Stimulated activated naive CD8-positive, alpha-beta T cell treated with anti-CD3 and anti-CD28 coated beads, Interleukin-15, amount 100 ng/mL, for 72 hours (primary cell): ENCODE data around the gene KRTAP10-9.
A peak's percentile ranks its signal among the peaks of the same experiment; 100 is the strongest.
"Not testable (repeated sequence)": the region's sequence is repeated elsewhere in the genome, so short reads cannot be mapped to it uniquely, and the experiment has no call there.

Experiments
- ATAC-seq: fragments of 150-1000 bp; cut with Tn5 transposase; 2 replicates; pipeline ENCODE4 v1.10.0; 2021; ENCODE audit warnings: mild to moderate bottlenecking, moderate library complexity
- DNase-seq, 2 donors: peaks; one replicate each; pipeline ENCODE4 v3.0.0; 2021 to 2022
- H3K27ac Mint-ChIP-seq, 2 donors: one replicate each; pipeline ENCODE4 v1.8.0; 2022; ENCODE audit warnings: mild to moderate bottlenecking in 2 of 2, mixed read lengths in 2 of 2, moderate library complexity in 2 of 2
- H3K27me3 Mint-ChIP-seq: one replicate; pipeline ENCODE4 v1.8.0; 2022; ENCODE audit warnings: mixed read lengths
- H3K4me1 Mint-ChIP-seq: one replicate; pipeline ENCODE4 v1.8.0; 2022; ENCODE audit warnings: mild to moderate bottlenecking, mixed read lengths
- H3K4me3 Mint-ChIP-seq, 2 donors: one replicate each; pipeline ENCODE4 v1.8.0; 2022; ENCODE audit warnings: mild to moderate bottlenecking in 2 of 2, mixed read lengths in 2 of 2, moderate library complexity in 1 of 2
- H3K9me3 Mint-ChIP-seq, 2 donors: one replicate each; pipeline ENCODE4 v1.8.0; 2022; ENCODE audit warnings: mixed read lengths in 2 of 2

Gene KRTAP10-9

DNA sequence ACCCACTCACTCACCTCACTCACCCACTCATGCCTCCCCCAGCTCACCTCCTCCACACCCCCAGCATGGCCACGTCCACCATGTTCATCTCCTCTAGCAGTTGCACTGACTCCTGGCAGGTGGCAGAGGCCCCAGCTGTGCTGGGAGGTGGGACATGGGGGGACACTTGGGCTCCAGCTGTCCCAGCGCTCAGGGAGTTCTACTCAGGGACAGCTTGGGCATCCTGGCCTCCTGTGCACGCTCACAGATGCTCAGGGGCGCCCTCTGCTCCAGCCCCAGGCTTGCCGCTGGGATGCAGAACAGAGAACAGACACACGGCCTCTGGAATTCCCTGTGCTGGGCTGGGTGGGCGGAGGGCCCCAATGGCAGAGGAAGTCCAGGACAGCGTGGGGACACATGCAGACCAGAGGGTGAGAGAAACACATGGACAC lies 9.8 kb upstream of the KRTAP10-9 start:
- Mint-ChIP-seq H3K27me3 (no peaks in the 10 kb centered on the region), H3K27ac (no peak overlapping the region), H3K4me3 (no peak overlapping the region), H3K4me1 (peaks cover 39% of the 10 kb centered on the region), H3K9me3 (peaks cover 22 to 45% of the 10 kb centered on the region in 2 donors)
- ATAC-seq = no peak
- no peak for DNase-seq

DNA sequence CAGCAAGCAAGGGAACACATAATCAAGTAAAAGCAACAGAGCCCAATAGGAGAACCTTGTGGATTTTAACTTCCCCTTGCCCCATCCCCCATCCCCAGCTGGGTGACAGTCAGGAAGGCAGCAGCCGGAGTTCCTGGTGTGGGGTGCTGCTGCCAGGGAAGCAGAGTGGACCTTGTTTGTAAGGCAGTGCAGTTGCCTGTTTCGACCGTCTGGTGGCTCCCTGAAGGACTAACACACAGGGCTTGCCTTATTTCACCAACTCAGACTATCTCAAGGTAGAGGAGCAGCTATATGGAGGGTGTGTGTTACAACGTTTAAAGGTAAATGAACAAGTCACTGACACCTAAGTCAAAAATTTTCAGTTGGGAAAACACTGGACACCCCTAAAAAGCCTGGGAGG lies 8.4 kb upstream of the KRTAP10-9 start:
- H3K9me3 Mint-ChIP-seq = peaks cover 34 to 53% of the 10 kb centered on the region in 2 donors
- DNase-seq (no peak), ATAC-seq (peak; percentile 59)
- H3K4me3 Mint-ChIP-seq = peak overlapping the region; percentile 56 to 63
- no peaks in the 10 kb centered on the region for H3K27me3 Mint-ChIP-seq
- peaks cover 39% of the 10 kb centered on the region for H3K4me1 Mint-ChIP-seq
- H3K27ac Mint-ChIP-seq = peak overlapping the region in 1 of 2 donors; percentile 95

DNA sequence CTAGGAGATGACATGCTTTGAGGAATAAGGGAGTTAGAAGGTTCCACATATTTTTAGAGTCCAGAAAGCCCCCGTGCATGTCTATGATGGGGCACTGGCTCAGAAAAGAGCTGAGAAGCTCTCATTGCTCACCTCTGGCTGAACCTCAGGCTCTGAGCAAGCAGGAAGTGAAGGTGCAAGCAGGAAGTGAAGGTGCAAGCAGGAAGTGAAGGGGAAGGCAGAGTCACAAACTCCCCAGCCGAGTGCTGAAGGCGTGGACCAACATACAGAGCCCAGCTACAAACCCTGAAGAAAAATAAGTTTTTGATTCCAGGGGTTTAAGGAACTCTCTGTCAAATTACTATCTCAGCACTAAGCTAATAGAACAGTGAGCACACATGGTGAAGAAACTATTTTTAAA lies 8.0 kb upstream of the KRTAP10-9 start:
- H3K27me3 Mint-ChIP-seq = no peaks in the 10 kb centered on the region
- H3K4me1 Mint-ChIP-seq = peaks cover 39% of the 10 kb centered on the region
- ATAC-seq (peak; percentile 94), DNase-seq (peak; percentile 24 to 56)
- H3K9me3 Mint-ChIP-seq = peaks cover 38 to 57% of the 10 kb centered on the region in 2 donors
- peak overlapping the region; percentile 56 to 63 for H3K4me3 Mint-ChIP-seq
- peak overlapping the region; percentile 71 to 95 for H3K27ac Mint-ChIP-seq

DNA sequence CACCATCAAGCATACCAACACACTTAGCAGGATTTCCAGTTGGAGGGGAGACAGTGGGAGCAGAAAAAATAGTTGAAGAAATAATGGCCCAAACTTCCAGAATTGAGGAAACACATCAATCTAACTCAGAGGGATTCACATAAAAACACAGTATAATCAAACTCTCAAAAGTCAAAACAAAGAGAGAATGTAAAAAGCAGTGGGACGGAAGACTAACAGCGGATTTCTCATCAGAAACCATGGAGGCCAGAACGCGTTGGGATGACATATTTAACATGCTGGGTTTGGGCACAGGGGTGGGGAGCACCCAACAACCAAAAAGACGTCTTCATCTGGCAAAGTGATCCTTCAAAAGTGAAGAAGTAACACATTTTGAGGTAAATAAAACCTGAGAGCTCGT lies 7.0 kb upstream of the KRTAP10-9 start:
- Mint-ChIP-seq H3K4me1 (peaks cover 39% of the 10 kb centered on the region), H3K9me3 (peaks cover 46 to 67% of the 10 kb centered on the region in 2 donors), H3K27ac (no peak overlapping the region), H3K27me3 (no peaks in the 10 kb centered on the region), H3K4me3 (no peak overlapping the region)
- DNase-seq = no peak
- ATAC-seq = no peak

DNA sequence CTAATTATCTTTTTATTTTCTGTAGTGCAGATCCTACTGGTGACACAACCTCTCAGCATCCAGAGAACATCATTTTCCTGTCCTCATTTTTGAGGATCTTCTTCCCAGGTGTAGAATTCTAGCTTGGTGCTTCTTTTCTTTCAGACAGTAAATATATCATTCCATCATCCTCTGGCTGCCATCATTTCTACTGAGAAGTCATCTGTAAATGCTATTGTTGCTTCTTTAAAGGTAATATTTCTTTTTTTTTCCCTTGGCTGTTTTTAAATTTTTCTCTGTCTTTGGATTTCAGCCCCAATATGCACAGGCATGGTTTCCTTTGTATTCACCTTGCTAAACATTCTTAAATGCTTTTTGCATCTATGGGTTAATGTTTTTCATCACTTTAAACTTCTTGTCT lies 3.3 kb upstream of the KRTAP10-9 start:
- no peak for ATAC-seq
- Mint-ChIP-seq H3K27ac (no peak overlapping the region), H3K4me3 (no peak overlapping the region), H3K4me1 (peaks cover 34% of the 10 kb centered on the region), H3K27me3 (no peaks in the 10 kb centered on the region), H3K9me3 (peaks cover 46 to 63% of the 10 kb centered on the region in 2 donors)
- no peak for DNase-seq

DNA sequence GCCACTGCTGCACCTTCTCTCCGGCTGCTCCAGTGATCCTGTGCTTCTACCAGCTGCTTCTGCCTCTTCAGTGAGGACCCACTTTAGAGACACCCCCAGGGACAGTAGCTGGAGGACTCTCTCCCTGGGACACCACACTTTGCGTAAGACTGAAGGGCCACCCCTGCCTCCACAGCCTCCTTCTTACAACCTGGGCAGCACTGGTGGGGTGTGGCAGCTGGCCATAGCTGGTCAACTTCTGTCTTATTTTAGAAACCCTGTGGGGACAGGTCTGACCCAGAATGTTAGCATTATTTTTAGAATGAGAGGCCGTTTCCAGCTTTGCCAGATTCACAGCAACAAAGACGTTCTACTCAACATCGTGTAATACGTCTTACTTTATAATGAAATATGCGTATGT lies 1.1 kb upstream of the KRTAP10-9 start:
- H3K4me1 Mint-ChIP-seq = peaks cover 42% of the 10 kb centered on the region
- H3K9me3 Mint-ChIP-seq = peaks cover 36 to 56% of the 10 kb centered on the region in 2 donors
- H3K4me3 Mint-ChIP-seq = no peak overlapping the region
- DNase-seq (no peak), ATAC-seq (no peak)
- no peak overlapping the region for H3K27ac Mint-ChIP-seq
- H3K27me3 Mint-ChIP-seq = no peaks in the 10 kb centered on the region

DNA sequence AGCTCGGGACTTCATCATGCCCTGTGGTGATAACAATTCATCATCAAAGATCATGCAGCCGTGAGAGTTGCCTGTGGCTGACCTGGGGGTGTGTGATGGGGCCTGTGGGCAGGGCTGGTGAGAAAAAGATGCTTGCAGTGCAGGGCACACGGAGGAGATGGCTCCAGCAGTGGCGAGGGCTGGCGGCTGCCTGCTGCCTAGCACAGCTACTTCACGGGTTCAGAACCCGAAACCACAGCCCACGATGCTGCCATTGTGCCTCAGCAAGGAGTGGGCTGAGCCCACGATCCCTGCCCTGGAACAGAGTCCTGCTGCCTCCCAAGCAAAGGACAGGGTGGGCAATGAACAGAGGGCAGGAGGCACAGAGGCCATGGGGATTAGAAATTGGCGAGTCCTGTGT lies 631 bp upstream of the KRTAP10-9 start:
- no peak for ATAC-seq
- Mint-ChIP-seq H3K9me3 (peaks cover 40 to 58% of the 10 kb centered on the region in 2 donors), H3K27ac (no peak overlapping the region), H3K4me1 (peaks cover 44% of the 10 kb centered on the region), H3K27me3 (no peaks in the 10 kb centered on the region), H3K4me3 (no peak overlapping the region)
- DNase-seq = no peak

DNA sequence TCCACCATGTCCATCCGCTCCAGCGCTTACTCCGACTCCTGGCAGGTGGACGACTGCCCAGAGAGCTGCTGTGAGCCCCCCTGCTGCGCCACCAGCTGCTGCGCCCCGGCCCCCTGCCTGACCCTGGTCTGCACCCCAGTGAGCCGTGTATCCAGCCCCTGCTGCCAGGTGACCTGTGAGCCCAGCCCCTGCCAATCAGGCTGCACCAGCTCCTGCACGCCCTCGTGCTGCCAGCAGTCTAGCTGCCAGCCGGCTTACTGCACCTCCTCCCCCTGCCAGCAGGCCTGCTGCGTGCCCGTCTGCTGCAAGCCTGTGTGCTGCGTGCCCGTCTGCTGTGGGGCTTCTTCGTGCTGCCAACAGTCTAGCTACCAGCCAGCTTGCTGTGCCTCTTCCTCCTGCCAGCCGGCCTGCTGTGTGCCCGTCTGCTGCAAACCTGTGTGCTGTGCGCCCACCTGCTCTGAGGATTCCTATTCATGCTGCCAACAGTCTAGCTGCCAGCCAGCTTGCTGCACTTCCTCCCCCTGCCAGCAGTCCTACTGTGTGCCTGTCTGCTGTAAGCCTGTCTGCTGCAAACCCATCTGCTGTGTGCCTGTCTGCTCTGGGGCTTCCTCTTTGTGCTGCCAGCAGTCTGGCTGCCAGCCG lies 409 bp downstream of the KRTAP10-9 start:
- ATAC-seq, H3K4me3 Mint-ChIP-seq, H3K27ac Mint-ChIP-seq, H3K27me3 Mint-ChIP-seq, DNase-seq: not testable (repeated sequence)
- Mint-ChIP-seq H3K4me1 (peaks cover 44% of the 10 kb centered on the region), H3K9me3 (peaks cover 48 to 58% of the 10 kb centered on the region in 2 donors)

DNA sequence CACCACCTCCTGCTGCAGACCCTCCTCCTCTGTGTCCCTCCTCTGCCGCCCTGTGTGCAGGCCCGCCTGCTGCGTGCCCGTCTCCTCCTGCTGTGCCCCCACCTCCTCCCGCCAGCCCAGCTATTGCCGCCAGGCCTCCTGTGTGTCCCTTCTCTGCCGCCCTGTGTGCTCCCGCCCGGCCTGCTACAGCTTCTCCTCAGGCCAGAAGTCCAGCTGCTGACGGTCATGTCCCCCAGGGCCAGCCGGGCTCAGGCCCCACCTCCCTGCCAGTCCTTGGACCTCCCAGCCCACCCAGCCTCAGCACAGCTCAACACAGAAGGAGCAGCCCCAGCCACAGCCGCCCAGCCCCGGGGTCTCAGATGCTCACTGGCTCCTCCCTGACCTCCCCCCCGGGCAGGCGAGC lies 939 bp downstream of the KRTAP10-9 start:
- peaks cover 46 to 58% of the 10 kb centered on the region in 2 donors for H3K9me3 Mint-ChIP-seq
- H3K4me3 Mint-ChIP-seq, DNase-seq, H3K27me3 Mint-ChIP-seq, H3K27ac Mint-ChIP-seq, ATAC-seq: not testable (repeated sequence)
- H3K4me1 Mint-ChIP-seq = peaks cover 44% of the 10 kb centered on the region

DNA sequence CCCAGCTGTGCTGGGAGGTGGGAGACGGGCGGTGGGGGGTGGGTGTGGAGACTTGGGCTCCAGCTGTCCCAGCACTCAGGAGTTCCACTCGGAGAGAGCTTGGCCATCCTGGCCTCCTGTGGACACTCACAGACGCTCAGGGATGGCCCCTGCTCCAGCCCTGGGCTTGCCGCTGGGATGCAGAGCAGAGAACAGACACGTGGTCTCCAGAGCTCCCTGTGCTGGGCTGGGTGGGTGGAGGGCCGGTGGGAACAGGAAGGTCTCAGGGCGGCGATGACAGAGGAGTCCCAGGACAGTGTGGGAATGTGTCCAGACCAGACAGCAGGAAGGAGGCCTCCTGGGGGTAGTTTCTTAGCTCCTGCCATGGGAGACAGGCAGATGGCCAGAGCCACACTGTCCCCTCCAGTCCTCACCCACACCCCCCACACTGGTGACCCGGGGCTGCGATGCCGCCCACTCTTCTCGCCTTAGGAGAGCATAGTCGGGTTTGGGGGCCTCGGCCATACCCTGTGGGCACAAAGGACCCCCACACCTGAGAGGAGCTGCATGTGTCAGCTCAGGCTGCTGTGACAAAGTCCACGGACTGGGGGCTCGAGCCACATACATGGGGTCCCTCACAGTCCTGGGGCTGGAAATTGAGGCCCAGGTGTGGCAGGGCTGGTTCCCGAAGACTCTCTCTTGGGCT lies 2.0 kb downstream of the KRTAP10-9 start:
- DNase-seq = no peak
- Mint-ChIP-seq H3K27ac (no peak overlapping the region), H3K4me1 (peaks cover 44% of the 10 kb centered on the region), H3K4me3 (no peak overlapping the region), H3K27me3 (no peaks in the 10 kb centered on the region), H3K9me3 (peaks cover 44 to 54% of the 10 kb centered on the region in 2 donors)
- peak; percentile 23 for ATAC-seq

DNA sequence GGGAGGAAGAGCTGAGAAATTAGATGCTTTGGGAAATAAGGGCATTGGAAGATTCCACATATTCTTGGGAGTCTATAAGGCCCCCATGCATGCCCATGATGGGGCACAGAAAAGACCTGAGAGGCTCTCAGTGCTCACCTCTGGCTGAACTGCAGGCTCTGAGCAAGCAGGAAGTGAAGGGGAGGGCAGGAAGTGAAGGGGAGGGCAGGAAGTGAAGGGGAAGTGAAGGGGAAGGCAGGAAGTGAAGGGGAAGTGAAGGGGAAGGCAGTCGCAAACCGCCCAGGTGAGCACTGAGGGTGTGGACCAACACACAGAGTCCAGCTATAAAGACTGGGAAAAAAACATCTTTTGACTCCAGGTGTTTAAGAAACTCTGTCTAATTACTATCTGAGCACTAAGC lies 3.5 kb downstream of the KRTAP10-9 start:
- peaks cover 42 to 51% of the 10 kb centered on the region in 2 donors for H3K9me3 Mint-ChIP-seq
- no peaks in the 10 kb centered on the region for H3K27me3 Mint-ChIP-seq
- H3K27ac Mint-ChIP-seq = no peak overlapping the region
- DNase-seq = no peak
- peaks cover 44% of the 10 kb centered on the region for H3K4me1 Mint-ChIP-seq
- no peak for ATAC-seq
- peak overlapping the region in 1 of 2 donors; percentile 12 for H3K4me3 Mint-ChIP-seq

DNA sequence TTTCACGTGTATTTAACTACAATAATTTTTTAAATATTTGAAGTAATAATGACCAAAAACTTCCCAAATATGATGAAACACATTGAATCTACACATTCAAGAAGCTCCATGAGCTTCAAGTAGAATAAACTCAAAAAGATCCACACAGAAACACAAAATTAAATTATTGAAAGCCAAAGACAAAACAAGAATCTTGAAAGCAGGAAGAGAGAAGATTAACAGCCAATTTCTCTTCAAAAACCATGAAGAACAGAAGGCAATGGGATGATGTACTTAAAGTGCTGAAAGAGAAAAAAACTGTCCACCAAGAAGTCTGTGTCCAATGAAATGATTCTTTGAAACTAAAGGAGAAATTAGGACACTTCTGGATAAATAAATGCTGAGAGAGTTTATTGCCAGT lies 5.2 kb downstream of the KRTAP10-9 start:
- peaks cover 32% of the 10 kb centered on the region for H3K4me1 Mint-ChIP-seq
- no peak overlapping the region for H3K27ac Mint-ChIP-seq
- DNase-seq = no peak
- H3K9me3 Mint-ChIP-seq = peaks cover 42 to 51% of the 10 kb centered on the region in 2 donors
- no peaks in the 10 kb centered on the region for H3K27me3 Mint-ChIP-seq
- H3K4me3 Mint-ChIP-seq = no peak overlapping the region
- ATAC-seq = no peak

DNA sequence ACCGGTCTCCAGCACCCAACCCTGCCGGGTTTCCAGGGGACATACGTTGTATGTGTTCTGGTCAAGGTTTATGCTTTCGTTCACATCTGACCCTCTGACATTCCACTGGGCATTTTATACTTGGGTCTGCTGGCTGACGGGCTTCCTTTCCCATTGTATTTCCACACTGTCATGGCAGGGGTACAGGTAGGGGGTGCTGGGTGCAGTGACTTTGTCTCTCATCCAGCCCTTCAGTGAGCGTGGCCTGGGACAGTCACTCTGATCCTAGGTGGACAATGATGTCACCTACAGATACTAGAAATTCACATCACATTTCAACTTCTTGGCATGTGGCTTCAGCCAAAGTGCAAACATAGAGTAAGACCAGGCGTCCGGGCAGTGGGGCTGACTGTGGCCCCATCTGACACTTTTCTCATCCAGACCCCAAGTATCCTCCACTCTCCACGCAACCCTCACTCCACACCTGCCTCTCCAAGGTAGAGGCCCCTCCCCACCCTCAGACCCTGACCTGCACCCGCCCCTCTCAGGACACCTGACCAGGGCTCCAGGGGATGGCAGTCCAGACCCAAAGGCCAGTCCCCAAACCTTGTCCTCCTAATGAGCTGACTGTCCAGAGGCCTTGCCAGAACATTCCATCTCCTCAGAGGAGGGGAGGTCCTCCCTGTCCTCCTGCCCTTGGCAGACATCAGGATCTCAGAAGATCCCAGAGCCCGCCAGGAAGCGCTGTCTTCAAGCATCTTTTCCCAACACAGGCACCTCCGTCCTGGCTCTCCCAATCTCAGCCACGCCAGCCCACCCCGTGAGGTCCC lies 9.5 kb downstream of the KRTAP10-9 start:
- DNase-seq (no peak), ATAC-seq (no peak)
- Mint-ChIP-seq H3K4me3 (no peak overlapping the region), H3K9me3 (peaks cover 31 to 45% of the 10 kb centered on the region in 2 donors), H3K27me3 (no peaks in the 10 kb centered on the region), H3K4me1 (peaks cover 10% of the 10 kb centered on the region), H3K27ac (peak overlapping the region in 1 of 2 donors; percentile 55)

DNA sequence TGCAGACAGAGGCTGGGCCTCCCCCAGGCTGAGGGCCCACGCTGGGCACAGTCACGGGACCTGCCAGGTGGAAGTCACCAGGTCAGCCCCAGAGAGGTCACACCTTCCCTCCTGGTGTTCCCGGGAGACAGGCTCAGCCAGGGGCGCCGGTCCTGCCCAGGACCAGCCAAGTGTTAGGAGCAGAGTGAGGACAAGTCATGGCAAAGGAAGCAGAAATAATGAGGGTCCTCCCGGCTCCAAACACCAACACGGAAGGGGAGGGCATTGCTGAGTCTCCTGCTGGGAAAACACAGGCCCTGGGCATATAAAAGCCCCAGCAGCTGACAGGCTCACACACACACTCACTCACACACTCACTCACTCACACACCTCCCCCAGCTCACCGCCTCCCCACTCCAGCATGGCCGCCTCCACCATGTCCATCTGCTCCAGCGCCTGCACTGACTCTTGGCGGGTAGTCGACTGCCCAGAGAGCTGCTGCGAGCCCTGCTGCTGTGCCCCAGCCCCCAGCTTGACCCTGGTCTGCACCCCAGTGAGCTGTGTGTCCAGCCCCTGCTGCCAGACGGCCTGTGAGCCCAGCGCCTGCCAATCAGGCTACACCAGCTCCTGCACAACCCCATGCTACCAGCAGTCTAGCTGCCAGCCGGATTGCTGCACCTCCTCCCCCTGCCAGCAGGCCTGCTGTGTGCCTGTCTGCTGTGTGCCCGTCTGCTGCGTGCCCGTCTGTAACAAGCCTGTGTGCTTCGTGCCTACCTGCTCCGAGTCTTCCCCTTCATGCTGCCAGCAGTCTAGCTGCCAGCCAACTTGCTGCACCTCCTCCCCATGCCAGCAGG lies 10.3 kb downstream of the KRTAP10-9 start, which contains the start of gene KRTAP10-10:
Gene KRTAP10-10 (plus strand): TSS at position 339 of the 833 bp plus-strand sequence. CDS start 62 bp downstream, at position 401.
- peaks cover 25 to 41% of the 10 kb centered on the region in 2 donors for H3K9me3 Mint-ChIP-seq
- peaks cover 10% of the 10 kb centered on the region for H3K4me1 Mint-ChIP-seq
- peak within 1 kb of the TSS in 1 of 2 donors; percentile 55 for H3K27ac Mint-ChIP-seq
- H3K27me3 Mint-ChIP-seq = no peaks in the 10 kb centered on the region
- ATAC-seq (no peak), DNase-seq (no peak)
- no peak within 1 kb of the TSS for H3K4me3 Mint-ChIP-seq

DNA sequence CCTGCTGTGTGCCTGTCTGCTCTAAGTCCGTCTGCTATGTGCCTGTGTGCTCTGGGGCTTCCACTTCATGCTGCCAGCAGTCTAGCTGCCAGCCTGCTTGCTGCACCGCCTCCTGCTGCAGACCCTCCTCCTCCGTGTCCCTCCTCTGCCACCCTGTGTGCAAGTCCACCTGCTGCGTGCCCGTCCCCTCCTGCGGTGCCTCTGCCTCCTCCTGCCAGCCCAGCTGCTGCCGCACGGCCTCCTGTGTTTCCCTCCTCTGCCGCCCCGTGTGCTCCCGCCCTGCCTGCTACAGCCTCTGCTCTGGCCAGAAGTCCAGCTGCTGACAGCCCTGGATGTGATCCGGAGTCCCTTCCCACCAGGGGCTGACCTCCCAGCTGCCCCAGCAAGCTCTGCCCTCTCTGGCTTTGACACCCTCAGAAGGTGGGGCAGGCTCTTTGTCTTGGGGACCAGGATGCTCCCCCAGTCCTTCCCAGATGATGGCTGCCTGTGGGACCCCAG lies 11.0 kb downstream of the KRTAP10-9 start:
- H3K27ac Mint-ChIP-seq, H3K4me3 Mint-ChIP-seq, H3K27me3 Mint-ChIP-seq, H3K4me1 Mint-ChIP-seq, ATAC-seq, DNase-seq: not testable (repeated sequence)
- peaks cover 23 to 41% of the 10 kb centered on the region in 2 donors for H3K9me3 Mint-ChIP-seq
